Measurements from ENCODE around the gene GRIK1. TPM values are rescaled to one million over a fixed set of nuclear protein-coding genes. Genes with fewer than 3 reads are reported as not detected.

Gene GRIK1
- polyA plus RNA-seq, 1 experiment: not detected

- Histone ChIP-seq H3K4me3 (ENCODE audit: low read depth, low read length) (no peak overlapping the region), H3K27me3 (ENCODE audit: control insufficient read depth, insufficient read depth, low read length) (no peaks in the 10 kb centered on the region), H3K9me3 (ENCODE audit: control insufficient read depth, insufficient read depth, low read length) (no peaks in the 10 kb centered on the region), H3K27ac (ENCODE audit: low read depth, low read length) (no peak overlapping the region)
- TF ChIP-seq CTCF (IDR thresholded peaks at IDR 0.05; ENCODE audit: low read depth, low read length): no peak
- CTCF ChIA-PET: no interaction called here
- no peak for DNase-seq (ENCODE audit: low read depth, low spot score)
- POLR2A ChIA-PET: no interaction called here
These were observed 198.0 kb downstream of the GRIK1 start for GRCh38 chr21:29741761-29742160.

DNA sequence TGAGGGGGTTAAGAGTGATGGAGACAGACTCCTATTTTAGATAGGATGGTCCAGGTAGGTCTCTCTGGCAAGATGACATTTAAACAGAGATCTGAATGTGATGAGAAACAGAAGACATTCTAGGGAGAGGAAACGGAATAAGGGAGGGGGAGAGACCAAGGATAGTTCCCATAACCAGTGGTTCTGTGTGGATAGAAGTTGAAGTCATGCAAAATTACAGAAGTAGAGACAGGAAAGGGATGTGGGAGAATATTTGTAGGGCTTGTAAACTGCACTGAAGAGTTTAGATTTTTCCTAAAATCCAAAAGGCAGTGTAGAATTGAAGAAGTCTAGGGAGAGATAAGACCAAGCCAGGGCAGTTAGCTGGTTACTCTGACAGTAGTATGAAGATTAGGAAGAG is 200.6 kb downstream of the GRIK1 start:
- Histone ChIP-seq H3K9me3 (ENCODE audit: control insufficient read depth, insufficient read depth, low read length) (no peaks in the 10 kb centered on the region), H3K4me3 (ENCODE audit: low read depth, low read length) (no peak overlapping the region), H3K27ac (ENCODE audit: low read depth, low read length) (no peak overlapping the region), H3K27me3 (ENCODE audit: control insufficient read depth, insufficient read depth, low read length) (no peaks in the 10 kb centered on the region)
- ChIA-PET POLR2A (no interaction called here), CTCF (no interaction called here)
- no peak for DNase-seq (ENCODE audit: low read depth, low spot score)
- TF ChIP-seq CTCF (IDR thresholded peaks at IDR 0.05; ENCODE audit: low read depth, low read length): no peak

- no peak for TF ChIP-seq CTCF (IDR thresholded peaks at IDR 0.05; ENCODE audit: low read depth, low read length)
- Histone ChIP-seq H3K27ac (ENCODE audit: low read depth, low read length) (no peak overlapping the region), H3K27me3 (ENCODE audit: control insufficient read depth, insufficient read depth, low read length) (no peaks in the 10 kb centered on the region), H3K9me3 (ENCODE audit: control insufficient read depth, insufficient read depth, low read length) (no peaks in the 10 kb centered on the region), H3K4me3 (ENCODE audit: low read depth, low read length) (no peak overlapping the region)
- no peak for DNase-seq (ENCODE audit: low read depth, low spot score)
- ChIA-PET CTCF (no interaction called here), POLR2A (no interaction called here)
These were observed 201.1 kb downstream of the GRIK1 start for GRCh38 chr21:29738730-29739129.

DNA sequence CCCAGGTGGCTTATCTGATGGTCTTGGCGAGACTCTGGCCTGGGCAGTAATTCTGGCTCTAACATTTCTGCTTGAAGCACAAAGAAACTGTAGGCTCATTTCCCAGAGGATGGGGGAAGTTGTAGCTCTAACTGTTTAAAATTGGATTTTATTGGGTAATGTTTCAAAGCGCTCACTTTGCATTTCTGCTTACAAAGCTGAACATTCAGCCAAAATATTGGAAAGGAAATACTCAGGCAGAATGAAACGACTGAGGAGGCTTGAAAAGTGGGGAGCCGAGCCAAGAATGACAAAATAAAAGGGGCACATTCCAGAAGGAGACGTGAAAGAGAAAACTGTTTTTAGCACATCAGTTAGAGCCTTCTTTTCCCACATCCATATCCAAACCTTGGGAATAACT is 202.6 kb downstream of the GRIK1 start:
- Histone ChIP-seq H3K9me3 (ENCODE audit: control insufficient read depth, insufficient read depth, low read length) (no peaks in the 10 kb centered on the region), H3K27ac (ENCODE audit: low read depth, low read length) (no peak overlapping the region), H3K4me3 (ENCODE audit: low read depth, low read length) (no peak overlapping the region), H3K27me3 (ENCODE audit: control insufficient read depth, insufficient read depth, low read length) (no peaks in the 10 kb centered on the region)
- POLR2A ChIA-PET: no interaction called here
- DNase-seq (ENCODE audit: low read depth, low spot score): no peak
- TF ChIP-seq CTCF (IDR thresholded peaks at IDR 0.05; ENCODE audit: low read depth, low read length): no peak
- CTCF ChIA-PET: no interaction called here

- CTCF ChIA-PET: no interaction called here
- no peak for DNase-seq (ENCODE audit: low read depth, low spot score)
These were observed 209.5 kb downstream of the GRIK1 start for GRCh38 chr21:29730281-29730680.

More at GRCh38 chr21:29730281-29730680, 209.5 kb downstream of the GRIK1 start:
- TF ChIP-seq CTCF (IDR thresholded peaks at IDR 0.05; ENCODE audit: low read depth, low read length): no peak
- no peaks in the 10 kb centered on the region for H3K9me3 ChIP-seq (ENCODE audit: control insufficient read depth, insufficient read depth, low read length)
- H3K27ac ChIP-seq (ENCODE audit: low read depth, low read length): no peak overlapping the region
- POLR2A ChIA-PET: no interaction called here
- H3K4me3 ChIP-seq (ENCODE audit: low read depth, low read length): no peak overlapping the region
- peaks cover 4% of the 10 kb centered on the region for H3K27me3 ChIP-seq (ENCODE audit: control insufficient read depth, insufficient read depth, low read length)
